ENCODE data around the gene AFF2.

GRCh38 chrX:148960060-148960459, 459.6 kb downstream of the AFF2 start:
- TF ChIP-seq POLR2A (IDR thresholded peaks at IDR 0.05; ENCODE audit: low read length) = no peak
- TF ChIP-seq GATA1 (IDR thresholded peaks at IDR 0.05; ENCODE audit: low read depth, low read length) = no peak

All from erythroblast (primary cell).